ENCODE measurements around the gene PRKCB. TPM values are rescaled to one million over a fixed set of nuclear protein-coding genes. Genes with fewer than 3 reads are reported as not detected.

PRKCB gene
- total RNA-seq, 1 experiment from 2014 or later: not detected

DNA sequence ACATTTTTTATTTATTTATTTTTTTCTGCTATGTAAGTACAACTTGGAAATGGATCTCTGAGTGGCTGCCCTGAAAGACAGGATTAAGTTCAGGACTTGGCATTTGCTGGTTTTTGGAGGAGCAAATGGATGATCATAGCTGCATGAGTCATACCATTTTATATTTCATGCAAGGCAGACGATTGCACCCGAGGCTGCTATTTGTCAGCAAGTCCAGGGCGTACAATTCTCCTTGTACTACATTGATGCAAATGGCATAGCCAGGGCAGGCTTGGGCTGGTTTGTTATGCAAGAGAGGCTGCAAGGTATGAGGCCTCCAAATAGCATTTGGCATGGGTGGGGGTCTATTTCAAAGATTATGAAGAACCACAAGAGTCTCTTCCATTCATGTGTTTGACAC is 339.2 kb downstream of the PRKCB start:
- Histone ChIP-seq H3K4me2 (ENCODE audit: low read length) (no peak overlapping the region), H3K4me3 (ENCODE audit: low read length) (no peak overlapping the region), H3K4me1 (ENCODE audit: insufficient read depth, low read length) (no peaks in the 10 kb centered on the region), H3K9me2 (replicated peaks; ENCODE audit: low read length) (no peaks in the 10 kb centered on the region), H2AFZ (ENCODE audit: low read length) (no peak overlapping the region), H3K9ac (ENCODE audit: low read length) (no peak overlapping the region), H3F3A (ENCODE audit: low read length, unreplicated experiment) (no peaks in the 10 kb centered on the region), H3K27ac (ENCODE audit: low read length) (no peak overlapping the region), H3K79me2 (ENCODE audit: low read length) (no peaks in the 10 kb centered on the region), H3K36me3 (ENCODE audit: low read depth, low read length) (no peaks in the 10 kb centered on the region), H3K27me3 (ENCODE audit: low read length) (0 out of 2 replicates have a peak, but pooled peaks cover 5% of the 10 kb centered on the region), H3K9me3 (ENCODE audit: low read length) (no peaks in the 10 kb centered on the region), H4K20me1 (ENCODE audit: low read length) (no peaks in the 10 kb centered on the region)
- intact Hi-C loops (cut with micrococcal nuclease): no loop called here
- TF ChIP-seq, protein P1, sequence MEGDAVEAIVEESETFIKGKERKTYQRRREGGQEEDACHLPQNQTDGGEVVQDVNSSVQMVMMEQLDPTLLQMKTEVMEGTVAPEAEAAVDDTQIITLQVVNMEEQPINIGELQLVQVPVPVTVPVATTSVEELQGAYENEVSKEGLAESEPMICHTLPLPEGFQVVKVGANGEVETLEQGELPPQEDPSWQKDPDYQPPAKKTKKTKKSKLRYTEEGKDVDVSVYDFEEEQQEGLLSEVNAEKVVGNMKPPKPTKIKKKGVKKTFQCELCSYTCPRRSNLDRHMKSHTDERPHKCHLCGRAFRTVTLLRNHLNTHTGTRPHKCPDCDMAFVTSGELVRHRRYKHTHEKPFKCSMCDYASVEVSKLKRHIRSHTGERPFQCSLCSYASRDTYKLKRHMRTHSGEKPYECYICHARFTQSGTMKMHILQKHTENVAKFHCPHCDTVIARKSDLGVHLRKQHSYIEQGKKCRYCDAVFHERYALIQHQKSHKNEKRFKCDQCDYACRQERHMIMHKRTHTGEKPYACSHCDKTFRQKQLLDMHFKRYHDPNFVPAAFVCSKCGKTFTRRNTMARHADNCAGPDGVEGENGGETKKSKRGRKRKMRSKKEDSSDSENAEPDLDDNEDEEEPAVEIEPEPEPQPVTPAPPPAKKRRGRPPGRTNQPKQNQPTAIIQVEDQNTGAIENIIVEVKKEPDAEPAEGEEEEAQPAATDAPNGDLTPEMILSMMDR (conservative IDR thresholded peaks at IDR 0.05; ENCODE audit: low read depth, low read length): no peak
- TF ChIP-seq EZH2phosphoT487 (IDR thresholded peaks at IDR 0.05; ENCODE audit: borderline replicate concordance, low read length) (no peak), EZH2 (IDR thresholded peaks at IDR 0.05; ENCODE audit: low read length, unreplicated experiment) (no peak)
- BruUV-seq (replicated peaks): no TSS peak
- POLR2A ChIA-PET (ENCODE audit: unreplicated experiment): no interaction called here
- CTCF ChIA-PET: no interaction called here
- ATAC-seq (no peak), DNase-seq (no peak)

DNA sequence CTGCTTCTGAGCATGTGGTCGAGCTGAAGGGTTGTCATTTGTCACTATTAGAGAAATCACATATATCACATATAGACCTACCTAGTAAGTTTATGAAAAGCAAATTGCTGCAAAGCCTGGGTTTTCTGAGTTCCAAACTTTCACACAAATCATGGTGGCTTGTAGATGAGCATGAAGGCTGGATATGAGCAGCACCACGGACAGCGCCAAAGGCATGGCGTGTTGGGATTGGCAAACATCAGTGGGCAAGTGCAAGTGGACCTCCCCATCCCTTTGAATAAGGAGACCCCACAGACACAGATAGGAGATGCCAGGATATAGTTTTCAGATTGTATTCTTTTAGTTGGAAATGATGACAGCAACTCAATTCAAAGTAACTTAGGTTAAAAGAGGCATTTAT is 342.7 kb downstream of the PRKCB start:
- ChIA-PET POLR2A (ENCODE audit: unreplicated experiment) (no interaction called here), CTCF (no interaction called here)
- H3K9me3 ChIP-seq (ENCODE audit: low read length): no peaks in the 10 kb centered on the region
- intact Hi-C loops (cut with micrococcal nuclease): no loop called here
- H3K9ac ChIP-seq (ENCODE audit: low read length): no peak overlapping the region
- H3K4me3 ChIP-seq (ENCODE audit: low read length): no peak overlapping the region
- no peaks in the 10 kb centered on the region for H3F3A ChIP-seq (ENCODE audit: low read length, unreplicated experiment)
- DNase-seq: no peak
- H3K27ac ChIP-seq (ENCODE audit: low read length): no peak overlapping the region
- no peaks in the 10 kb centered on the region for H3K4me1 ChIP-seq (ENCODE audit: insufficient read depth, low read length)
- TF ChIP-seq EZH2 (IDR thresholded peaks at IDR 0.05; ENCODE audit: low read length, unreplicated experiment) (no peak), EZH2phosphoT487 (IDR thresholded peaks at IDR 0.05; ENCODE audit: borderline replicate concordance, low read length) (no peak)
- TF ChIP-seq, protein P1 (conservative IDR thresholded peaks at IDR 0.05; ENCODE audit: low read depth, low read length): no peak
- BruUV-seq (replicated peaks): no TSS peak
- no peak overlapping the region for H3K4me2 ChIP-seq (ENCODE audit: low read length)
- H3K9me2 ChIP-seq (replicated peaks; ENCODE audit: low read length): no peaks in the 10 kb centered on the region
- H4K20me1 ChIP-seq (ENCODE audit: low read length): no peaks in the 10 kb centered on the region
- no peaks in the 10 kb centered on the region for H3K36me3 ChIP-seq (ENCODE audit: low read depth, low read length)
- no peaks in the 10 kb centered on the region for H3K79me2 ChIP-seq (ENCODE audit: low read length)
- ATAC-seq: no peak
- peaks cover 9% of the 10 kb centered on the region; the same call in 1 of the 2 replicates for H3K27me3 ChIP-seq (ENCODE audit: low read length)
- no peak overlapping the region for H2AFZ ChIP-seq (ENCODE audit: low read length)

DNA sequence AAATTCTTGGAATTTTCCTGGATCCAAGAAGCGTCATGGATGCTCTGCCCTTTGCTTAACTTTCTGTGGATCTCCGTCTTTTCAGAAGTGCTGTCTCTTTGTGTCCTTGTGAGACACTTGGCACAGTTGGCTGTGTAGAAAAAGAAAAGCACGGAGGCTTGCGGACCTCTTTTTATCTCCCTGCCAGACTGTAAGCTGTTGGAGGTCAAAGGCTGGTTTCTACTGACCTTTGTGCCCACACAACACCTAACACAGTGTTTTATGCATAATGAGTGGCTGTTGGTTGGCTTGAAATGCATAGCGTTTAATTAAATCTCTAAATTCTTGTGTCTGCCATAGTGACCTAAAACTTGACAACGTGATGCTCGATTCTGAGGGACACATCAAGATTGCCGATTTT is 344.7 kb downstream of the PRKCB start:
- TF ChIP-seq EZH2phosphoT487 (IDR thresholded peaks at IDR 0.05; ENCODE audit: borderline replicate concordance, low read length): no peak
- no peak for TF ChIP-seq EZH2 (IDR thresholded peaks at IDR 0.05; ENCODE audit: low read length, unreplicated experiment)
- TF ChIP-seq, protein P1 (conservative IDR thresholded peaks at IDR 0.05; ENCODE audit: low read depth, low read length): no peak
- CTCF ChIA-PET: no interaction called here
- H3K27me3 ChIP-seq (ENCODE audit: low read length): peaks cover 9% of the 10 kb centered on the region; the same call in 1 of the 2 replicates
- H3K9me3 ChIP-seq (ENCODE audit: low read length): no peaks in the 10 kb centered on the region
- H2AFZ ChIP-seq (ENCODE audit: low read length): no peak overlapping the region
- intact Hi-C loops (cut with micrococcal nuclease): no loop called here
- POLR2A ChIA-PET (ENCODE audit: unreplicated experiment): no interaction called here
- no peaks in the 10 kb centered on the region for H3K4me1 ChIP-seq (ENCODE audit: insufficient read depth, low read length)
- no peak overlapping the region for H3K4me2 ChIP-seq (ENCODE audit: low read length)
- H3F3A ChIP-seq (ENCODE audit: low read length, unreplicated experiment): no peaks in the 10 kb centered on the region
- no peaks in the 10 kb centered on the region for H3K36me3 ChIP-seq (ENCODE audit: low read depth, low read length)
- no TSS peak for BruUV-seq (replicated peaks)
- H3K9ac ChIP-seq (ENCODE audit: low read length): no peak overlapping the region
- no peak overlapping the region for H3K27ac ChIP-seq (ENCODE audit: low read length)
- no peak overlapping the region for H3K4me3 ChIP-seq (ENCODE audit: low read length)
- H4K20me1 ChIP-seq (ENCODE audit: low read length): no peaks in the 10 kb centered on the region
- DNase-seq (no peak), ATAC-seq (no peak)
- H3K9me2 ChIP-seq (replicated peaks; ENCODE audit: low read length): no peaks in the 10 kb centered on the region
- no peaks in the 10 kb centered on the region for H3K79me2 ChIP-seq (ENCODE audit: low read length)

All from PC-3 (cell line).